Keratinocyte (primary cell): ENCODE measurements around the gene JADE2.
"Not testable (repeated sequence)": the region's sequence is repeated elsewhere in the genome, so short reads cannot be mapped to it uniquely, and the experiment has no call there.

Experiments
- EZH2 ChIP-seq: IDR thresholded peaks from one replicate; pipeline ENCODE4 v1.6.1; 2012; ENCODE audit warnings: inconsistent platforms, mild to moderate bottlenecking, low read length, moderate library complexity
- TF ChIP-seq, protein P1 (sequence below), 3 experiments: IDR thresholded peaks in 1 of 3; conservative IDR thresholded peaks in 1 of 3; optimal IDR thresholded peaks in 1 of 3; 2 replicates in 2 of 3; 3 replicates in 1 of 3; pipeline versions ENCODE3 to v1.5.1; 2011; ENCODE audit warnings: low read length in 3 of 3, mild to moderate bottlenecking in 3 of 3, moderate library complexity in 2 of 3, control low read depth in 1 of 3, inconsistent platforms in 1 of 3; ENCODE audit not compliant: insufficient read depth in 2 of 3; ENCODE audit errors: extremely low read depth in 1 of 3

DNA sequence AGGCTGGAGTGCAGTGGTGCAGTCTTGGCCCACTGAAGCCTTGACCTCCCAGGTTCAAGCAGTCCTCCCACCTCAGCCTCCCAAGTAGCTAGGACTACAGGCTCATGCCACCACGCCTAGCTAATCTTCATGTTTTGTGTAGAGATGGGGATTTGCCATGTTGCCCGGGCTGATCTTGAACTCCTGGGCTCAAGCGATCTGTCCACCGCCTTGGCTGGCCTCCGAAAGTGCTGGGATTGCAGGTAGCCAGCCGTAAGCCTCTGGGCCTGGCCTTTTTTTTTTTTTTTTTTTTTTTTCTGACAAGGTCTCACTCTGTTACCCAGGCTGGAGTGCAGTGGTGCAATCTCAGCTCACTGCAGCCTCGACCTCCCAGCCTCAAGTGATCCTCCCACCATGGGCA, 27.2 kb downstream of the JADE2 start:
- TF ChIP-seq, protein P1, sequence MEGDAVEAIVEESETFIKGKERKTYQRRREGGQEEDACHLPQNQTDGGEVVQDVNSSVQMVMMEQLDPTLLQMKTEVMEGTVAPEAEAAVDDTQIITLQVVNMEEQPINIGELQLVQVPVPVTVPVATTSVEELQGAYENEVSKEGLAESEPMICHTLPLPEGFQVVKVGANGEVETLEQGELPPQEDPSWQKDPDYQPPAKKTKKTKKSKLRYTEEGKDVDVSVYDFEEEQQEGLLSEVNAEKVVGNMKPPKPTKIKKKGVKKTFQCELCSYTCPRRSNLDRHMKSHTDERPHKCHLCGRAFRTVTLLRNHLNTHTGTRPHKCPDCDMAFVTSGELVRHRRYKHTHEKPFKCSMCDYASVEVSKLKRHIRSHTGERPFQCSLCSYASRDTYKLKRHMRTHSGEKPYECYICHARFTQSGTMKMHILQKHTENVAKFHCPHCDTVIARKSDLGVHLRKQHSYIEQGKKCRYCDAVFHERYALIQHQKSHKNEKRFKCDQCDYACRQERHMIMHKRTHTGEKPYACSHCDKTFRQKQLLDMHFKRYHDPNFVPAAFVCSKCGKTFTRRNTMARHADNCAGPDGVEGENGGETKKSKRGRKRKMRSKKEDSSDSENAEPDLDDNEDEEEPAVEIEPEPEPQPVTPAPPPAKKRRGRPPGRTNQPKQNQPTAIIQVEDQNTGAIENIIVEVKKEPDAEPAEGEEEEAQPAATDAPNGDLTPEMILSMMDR (optimal IDR thresholded peaks at IDR 0.05 in 1 of 3, IDR thresholded peaks at IDR 0.05 in 1 of 3, conservative IDR thresholded peaks at IDR 0.05 in 1 of 3; ENCODE audit: extremely low read depth in 1 of 3, insufficient read depth in 2 of 3, low read length in 3 of 3) = not testable (repeated sequence)
- not testable (repeated sequence) for TF ChIP-seq EZH2
